GM19043 (cell line): ENCODE results near the gene NR4A1.

Experiments
- ATAC-seq: cut with Tn5 transposase; IDR thresholded peaks from one replicate; pipeline ENCODE4 v1.9.1; 2021; ENCODE audit warnings: low read depth; ENCODE audit not compliant: unreplicated experiment

Gene NR4A1

DNA sequence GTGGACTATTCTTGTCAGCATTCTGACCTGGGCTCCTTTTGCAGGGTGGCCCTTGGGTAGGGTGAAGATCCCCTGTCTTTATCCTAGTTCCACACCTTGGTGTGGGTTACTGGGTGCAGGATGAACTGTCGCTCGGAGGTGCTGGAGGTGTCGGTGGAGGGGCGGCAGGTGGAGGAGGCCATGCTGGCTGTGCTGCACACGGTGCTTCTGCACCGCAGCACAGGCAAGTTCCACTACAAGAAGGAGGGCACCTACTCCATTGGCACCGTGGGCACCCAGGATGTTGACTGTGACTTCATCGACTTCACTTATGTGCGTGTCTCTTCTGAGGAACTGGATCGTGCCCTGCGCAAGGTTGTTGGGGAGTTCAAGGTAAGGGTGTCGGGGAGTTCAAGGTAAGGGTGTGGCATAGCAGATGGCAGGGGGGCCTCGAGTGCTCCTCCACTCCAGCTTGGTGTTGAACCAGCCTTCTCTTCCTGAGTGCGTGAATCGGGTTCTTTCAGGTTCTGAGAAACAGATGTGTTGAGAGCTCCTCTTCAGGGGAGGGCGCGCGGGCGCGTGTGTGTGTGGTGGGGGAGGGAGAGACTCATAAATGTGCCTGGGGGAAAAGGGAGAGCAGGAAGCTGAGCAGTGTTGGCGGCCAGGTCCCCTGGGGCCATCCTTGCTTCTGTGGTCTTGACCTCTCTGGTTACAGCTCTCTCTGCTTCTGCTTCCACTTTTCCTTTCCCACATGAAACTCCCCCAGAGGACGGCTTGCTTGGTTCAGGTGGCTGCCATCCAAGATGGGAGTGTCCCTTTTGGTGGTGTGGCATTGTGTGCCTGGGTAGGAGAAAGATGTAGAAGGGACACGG lies 22.5 kb downstream of the NR4A1 start:
- ATAC-seq, result no peak

DNA sequence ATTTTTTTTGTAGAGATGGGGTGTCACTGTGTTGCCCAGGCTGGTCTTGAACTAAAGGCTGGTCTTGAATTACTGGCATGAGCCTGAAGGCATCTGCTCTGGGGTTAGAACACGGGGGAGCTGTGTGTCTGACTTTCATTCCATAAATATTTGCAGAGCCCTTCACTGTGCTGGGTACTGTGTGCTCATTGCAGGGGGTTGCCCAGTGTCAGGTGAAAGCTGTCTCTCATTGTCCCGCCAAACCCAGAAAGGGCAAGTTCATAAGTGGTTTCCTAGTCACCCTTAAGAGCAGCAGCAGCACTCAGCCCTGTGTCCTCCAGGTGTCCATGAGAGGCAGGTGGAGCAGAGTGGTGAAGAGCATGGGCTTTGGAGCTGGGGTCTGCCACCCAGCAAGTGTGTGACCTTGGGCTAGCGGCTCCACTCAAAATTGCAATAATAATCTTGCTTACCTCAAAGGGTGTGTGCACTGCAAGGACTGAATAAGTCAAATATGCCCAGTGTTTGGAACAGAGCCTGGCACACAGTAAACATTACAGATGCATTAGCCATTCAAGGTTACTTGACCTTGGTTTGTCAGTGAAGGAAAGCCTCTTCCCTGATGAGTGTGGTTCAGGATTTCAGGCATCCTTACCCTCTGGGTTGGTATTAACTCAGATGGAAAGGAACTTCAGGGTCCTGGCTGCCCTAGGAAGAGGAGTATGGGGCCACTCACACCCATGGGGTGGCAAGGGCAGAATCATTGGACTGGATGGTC lies 23.9 kb downstream of the NR4A1 start:
- ATAC-seq, result no peak

DNA sequence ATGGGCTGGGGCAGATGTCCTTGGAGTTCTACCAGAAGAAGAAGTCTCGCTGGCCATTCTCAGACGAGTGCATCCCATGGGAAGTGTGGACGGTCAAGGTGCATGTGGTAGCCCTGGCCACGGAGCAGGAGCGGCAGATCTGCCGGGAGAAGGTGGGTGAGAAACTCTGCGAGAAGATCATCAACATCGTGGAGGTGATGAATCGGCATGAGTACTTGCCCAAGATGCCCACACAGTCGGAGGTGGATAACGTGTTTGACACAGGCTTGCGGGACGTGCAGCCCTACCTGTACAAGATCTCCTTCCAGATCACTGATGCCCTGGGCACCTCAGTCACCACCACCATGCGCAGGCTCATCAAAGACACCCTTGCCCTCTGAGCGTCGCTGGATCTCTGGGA lies 25.6 kb downstream of the NR4A1 start:
- ATAC-seq, result no peak

DNA sequence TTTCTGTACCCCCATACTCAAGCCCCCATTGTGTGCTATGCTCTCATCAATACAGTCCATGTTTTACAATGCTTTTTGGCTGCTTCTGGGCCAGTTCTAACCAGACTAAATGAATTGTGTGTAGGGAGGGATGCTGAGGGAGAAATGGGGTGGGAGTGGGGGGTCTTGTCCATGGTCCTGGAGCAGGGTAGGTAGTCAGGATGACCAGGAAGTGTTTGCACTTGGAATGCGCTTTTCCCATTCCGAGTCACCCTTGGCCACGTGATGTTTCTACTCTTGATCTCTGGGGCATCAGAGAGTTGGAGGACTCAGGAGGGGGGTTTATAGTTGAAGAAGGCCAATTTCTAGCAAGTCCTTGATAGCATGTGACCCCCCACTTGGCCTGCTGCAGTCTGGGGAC lies 27.0 kb downstream of the NR4A1 start:
- ATAC-seq, result no peak

DNA sequence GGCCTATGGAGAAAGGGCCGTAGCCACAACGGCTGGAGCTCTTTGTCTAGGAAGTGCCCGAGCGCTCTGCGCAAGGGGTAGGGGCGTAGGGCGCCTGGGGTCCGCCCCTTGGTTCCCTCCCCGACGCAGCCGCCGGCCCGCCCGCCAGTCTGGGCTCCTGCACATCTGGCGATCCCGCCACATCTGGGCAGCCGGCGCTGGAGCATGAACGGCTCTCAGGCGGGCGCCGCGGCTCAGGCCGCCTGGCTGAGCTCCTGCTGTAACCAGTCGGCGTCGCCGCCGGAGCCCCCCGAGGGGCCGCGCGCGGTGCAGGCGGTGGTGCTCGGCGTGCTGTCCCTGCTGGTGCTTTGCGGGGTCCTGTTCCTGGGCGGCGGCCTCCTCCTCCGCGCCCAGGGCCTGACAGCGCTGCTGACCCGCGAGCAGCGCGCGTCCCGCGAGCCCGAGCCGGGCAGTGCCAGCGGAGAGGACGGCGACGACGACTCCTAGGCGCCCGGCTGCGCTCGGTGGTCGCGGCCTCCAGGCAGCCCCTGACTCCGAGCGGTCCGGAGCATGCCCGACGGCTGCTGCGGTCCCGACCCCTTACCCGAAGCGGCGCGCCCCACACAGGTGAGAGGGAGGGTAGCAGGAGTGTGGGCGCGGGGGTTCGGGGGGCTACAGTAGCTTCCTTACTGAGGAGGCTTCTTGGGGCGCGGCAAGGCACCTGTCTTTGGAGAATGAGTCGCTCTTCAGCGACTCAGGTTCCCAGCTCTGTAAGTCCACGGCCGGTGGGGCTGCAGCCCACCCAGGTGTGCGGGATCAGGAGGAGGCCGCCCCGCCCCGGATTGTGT lies 28.5 kb downstream of the NR4A1 start, which contains the start of gene SMIM41:
Gene SMIM41, plus strand, starts transcription at position 129 of the 827 bp plus-strand sequence. Its CDS starts 76 bp downstream, at position 205.
- ATAC-seq, result no peak

DNA sequence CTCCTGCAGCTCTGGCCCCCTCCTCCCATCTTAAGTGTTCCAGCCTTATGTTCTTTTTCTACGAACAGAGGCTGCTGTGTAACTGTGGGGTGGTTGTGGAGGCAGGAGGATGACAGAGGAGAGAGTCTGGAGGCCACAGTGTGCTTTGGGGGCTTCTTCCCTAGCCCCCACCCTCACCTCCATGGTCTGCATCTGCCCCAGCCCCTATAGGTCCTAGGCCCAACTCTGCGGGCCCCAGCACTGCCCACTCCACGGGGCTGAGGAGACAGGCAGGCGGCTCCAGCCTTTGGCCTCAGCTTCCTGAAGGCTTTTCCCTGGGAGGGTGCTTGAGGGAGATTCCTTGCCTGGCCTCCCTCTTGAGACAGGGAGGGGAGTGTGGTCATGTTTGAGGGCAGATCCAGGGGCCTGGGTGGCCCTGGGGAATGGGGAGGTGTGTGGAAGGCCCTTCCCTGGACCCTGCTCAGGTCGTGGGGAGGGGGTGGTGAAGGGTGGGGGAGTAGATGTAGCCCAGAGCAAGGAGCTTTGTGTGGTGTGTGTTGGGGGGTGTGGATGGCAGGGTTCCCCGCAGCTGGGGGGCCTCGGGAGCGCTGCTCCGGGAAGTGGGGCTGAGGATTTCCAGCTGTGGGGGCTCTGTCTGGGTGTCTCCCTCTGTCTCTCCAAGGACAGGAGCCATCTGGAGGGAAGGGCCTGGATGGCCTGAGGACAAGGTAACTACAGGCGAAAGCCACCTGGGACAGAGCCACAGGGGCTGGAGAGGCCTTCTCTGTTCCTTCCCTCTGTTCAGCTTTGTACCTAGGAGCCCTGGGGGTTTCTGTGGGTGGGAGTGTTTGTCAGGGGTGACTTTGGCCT lies 29.4 kb downstream of the NR4A1 start:
- no peak for ATAC-seq

DNA sequence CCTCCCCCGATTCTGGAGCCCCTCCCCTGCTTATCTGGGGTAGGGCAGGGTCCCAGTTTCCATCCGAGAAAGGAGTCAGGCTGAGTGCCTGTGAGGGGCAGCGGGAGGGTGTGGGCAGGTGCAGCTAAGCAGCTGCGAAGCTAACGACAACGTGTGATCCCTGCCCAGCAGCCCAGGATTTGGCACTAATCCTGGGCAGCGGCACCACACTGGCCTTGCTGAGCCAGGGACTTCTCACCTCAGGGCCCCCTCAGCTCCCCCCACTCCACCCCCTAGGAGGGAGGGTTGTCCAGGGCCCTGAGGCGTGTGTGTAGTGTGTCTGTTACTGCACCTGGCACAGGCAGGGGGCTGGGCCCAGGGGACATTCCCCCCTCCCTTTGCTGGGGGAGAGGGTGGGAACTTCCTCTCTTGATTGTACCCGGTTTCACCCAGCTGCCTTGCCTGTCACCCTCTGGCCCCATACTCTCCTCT lies 30.1 kb downstream of the NR4A1 start:
- peak; percentile 84 for ATAC-seq

DNA sequence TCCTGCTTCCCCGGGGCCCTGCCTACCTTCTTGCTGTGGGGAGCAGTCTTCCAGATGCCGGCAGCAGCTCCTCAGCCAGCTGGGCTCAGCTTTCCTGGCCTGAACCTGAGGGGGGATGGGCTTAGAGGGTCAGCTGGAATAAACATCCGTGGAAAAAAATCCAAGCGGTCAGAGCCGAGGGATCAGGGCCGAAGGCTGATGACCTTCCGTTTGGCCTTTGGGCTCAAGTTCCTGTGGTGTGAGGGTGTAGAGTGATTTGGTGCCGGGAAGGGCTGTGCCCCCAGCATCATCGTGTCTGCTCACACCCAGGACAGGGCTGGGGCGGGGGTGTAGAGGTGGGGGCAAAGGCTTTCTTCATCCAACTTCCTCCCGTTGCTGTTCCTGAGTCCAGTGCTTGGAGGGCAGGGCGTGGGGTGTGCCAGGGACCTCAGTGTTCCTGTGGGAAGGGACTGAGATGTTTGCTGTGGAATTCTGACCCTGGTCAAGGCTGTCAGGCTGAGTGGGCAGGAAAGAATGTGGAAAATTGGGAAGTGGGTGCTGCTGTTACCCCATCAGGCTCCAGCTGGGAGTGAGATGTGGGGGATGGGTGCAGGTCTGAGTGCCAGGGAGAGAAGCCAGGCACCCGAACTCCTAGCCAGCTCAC lies 30.9 kb downstream of the NR4A1 start:
- no peak for ATAC-seq

DNA sequence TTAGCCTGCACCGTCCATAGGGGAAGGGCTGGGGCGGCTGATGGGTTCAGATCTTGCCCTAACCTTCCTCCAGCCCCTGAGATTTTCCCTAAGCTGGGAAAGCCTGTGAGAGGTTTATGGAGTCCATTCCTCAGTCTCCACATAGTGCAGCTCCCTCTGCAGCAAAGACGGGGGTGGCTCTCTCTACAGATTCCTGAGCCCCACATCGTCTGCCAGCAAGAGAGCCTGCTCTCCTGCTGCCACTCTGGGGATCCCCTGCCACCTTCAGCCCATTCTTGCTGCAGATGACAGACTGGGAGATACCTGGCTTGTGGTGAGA lies 31.4 kb downstream of the NR4A1 start:
- no peak for ATAC-seq

DNA sequence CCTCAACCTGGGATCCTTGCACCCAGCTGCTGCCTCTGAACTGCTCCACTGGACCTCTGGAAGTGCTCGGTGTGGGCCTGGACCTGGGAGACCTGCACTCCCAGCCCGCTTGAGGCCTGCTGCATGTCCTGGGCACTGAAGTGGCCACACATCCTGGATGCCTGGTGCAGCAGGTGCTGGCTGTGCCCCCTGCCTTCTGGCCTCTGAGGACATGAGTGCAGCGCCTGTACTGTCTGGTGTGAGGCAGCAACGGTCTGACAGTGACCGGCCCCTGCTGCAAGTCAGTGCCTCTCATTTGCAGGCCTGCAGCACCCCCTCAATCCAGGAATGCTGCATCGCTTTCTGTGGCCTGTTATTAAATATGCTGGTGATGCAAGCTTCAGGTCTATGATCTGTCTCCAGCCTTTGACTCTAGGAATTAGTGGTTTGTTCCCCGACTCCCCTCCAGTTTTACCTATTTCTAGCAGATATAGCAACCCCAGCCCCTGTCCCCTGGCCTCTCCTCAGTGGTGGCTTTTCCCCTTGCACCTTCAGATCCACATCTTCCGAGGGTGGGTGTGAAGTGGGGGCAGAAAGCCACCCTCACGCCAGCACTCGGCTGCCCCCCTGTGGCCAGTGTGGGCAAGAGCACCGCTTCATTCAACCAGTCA lies 31.9 kb downstream of the NR4A1 start:
- no peak for ATAC-seq

DNA sequence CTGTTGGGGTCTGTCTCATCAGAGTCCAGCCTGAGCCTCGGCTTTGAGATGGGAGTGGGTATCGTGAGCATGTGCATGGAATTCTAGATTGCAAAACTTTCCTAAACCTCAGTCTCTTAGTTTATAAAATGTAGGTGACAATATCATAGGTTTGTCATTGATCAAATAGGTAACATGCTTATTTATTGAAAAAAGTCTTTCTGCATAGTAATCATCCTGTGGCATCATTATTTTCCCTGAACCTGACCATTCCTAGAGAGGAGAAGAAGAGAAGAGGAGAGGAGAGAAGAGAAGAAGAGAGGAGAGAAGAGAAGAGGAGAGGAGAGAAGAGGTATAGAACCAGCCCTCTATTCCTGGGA lies 32.4 kb downstream of the NR4A1 start:
- ATAC-seq, result no peak

DNA sequence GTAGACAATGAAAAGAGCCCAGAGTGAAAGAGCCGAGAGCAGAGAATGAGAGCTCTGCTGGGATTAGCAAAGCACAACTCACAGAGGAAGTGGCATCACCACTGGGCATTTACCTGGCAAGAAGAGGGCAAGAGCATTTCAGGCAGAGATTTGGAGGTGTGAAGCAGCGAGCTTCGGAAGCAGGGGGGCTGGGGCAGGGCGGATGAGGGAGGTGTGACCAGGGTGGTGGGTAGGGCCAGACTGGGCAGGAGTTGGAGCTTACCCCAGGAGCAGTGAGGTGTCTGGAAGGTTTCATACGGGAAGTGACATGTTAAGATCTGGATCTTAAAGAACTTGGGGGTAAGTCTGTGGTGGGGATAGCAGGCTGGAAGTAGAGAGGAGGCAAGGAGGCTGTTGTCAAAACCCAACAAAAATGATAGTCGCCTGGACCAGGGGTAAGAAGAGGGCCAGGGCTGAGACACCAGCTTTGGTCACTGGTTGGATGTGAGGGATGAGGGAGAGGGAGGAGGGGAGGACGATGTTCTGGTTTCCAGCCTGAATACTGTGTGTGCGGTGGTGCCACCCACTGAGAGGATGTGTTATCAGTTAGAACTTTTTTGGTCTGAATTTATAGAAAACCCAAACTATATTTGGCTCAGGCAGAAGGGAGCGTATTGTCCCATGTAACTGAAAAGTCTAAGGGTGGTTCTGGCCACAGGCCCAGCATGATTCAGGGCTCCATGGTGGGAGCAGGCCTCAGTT lies 33.4 kb downstream of the NR4A1 start:
- ATAC-seq, result no peak

DNA sequence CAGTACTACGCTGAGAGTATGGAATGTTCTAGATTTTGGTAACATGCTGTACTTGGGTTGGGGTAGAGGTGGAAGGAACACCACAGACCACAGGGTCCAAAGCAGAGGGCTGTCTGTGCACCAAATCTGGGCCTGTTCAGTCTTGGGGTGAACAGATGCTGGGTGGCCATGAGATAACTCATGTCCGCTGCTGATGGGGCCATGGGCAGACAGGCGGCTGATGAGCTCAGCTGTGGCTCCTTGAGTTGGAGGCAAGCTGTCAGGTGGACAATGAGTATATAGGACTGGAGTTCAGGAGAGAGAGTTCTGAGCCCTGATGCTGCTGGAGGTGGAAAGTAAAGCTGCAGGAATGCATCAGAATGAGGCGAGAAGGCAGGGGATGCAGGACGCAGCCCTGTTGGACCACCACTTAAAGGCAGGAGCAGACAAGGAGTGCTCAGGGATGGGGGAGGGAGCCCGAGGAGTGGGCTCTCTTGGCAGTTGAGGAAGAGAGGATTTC lies 34.5 kb downstream of the NR4A1 start:
- no peak for ATAC-seq

DNA sequence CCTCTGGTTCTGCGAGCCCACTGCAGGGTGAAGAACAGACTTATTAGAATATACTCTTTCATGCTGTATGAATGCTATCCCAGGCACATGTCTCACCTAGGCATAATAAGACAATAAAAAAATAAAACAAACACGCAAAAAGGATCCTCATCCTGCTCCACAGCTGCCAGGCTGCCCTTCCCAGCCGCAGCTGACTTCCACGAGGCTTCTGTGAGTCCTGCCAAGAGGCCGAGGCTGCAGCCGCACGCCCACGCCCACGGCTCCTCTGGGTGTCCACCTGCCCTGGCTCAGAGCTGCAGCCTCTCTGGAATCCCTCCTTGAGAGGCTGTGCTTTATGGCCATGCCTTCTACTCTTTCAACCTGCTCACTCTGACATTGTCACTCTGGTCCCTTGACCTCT lies 35.1 kb downstream of the NR4A1 start:
- ATAC-seq, result no peak

DNA sequence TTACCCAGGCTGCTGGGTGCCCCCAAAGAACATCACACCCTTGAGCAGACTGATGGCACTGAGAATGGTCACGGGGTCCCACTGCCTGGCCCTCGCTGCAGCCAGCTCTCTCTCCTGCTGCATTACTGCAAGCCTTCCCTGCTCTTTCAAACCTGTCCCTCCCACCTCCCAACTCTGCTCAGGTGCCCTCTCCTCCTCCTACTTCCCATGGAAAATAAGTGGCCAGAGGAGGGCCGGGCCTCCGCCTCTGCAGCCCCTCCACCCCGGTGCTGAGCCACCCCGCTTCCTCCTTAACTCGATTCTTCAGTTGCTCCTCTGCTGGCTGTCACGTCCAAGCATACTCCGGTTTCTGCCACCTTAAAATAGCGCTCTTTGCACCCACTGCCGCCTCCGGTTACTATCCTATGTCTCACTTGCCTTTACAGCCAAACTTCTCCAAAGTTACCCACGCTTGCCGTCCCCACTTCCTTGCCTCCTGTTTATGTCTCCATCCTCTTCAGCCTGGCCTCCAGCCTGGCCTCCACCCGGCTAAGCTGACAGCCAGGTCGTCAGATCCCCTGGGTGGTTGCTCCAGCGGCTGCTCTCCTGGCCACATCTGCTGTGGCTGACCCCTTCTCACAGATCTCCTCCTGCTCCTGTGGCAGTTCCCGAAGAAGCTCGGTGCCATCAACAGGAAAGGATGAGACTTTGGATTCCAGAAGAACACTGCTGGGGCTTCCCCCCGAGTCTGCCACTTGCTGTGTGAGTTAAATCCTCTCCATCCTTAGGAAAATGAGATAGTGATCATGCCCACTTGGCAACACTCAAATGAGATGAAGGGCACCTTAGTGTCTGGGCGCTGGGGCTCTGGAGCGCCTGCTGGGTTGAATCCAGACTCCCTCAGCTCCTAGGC lies 35.9 kb downstream of the NR4A1 start:
- no peak for ATAC-seq

DNA sequence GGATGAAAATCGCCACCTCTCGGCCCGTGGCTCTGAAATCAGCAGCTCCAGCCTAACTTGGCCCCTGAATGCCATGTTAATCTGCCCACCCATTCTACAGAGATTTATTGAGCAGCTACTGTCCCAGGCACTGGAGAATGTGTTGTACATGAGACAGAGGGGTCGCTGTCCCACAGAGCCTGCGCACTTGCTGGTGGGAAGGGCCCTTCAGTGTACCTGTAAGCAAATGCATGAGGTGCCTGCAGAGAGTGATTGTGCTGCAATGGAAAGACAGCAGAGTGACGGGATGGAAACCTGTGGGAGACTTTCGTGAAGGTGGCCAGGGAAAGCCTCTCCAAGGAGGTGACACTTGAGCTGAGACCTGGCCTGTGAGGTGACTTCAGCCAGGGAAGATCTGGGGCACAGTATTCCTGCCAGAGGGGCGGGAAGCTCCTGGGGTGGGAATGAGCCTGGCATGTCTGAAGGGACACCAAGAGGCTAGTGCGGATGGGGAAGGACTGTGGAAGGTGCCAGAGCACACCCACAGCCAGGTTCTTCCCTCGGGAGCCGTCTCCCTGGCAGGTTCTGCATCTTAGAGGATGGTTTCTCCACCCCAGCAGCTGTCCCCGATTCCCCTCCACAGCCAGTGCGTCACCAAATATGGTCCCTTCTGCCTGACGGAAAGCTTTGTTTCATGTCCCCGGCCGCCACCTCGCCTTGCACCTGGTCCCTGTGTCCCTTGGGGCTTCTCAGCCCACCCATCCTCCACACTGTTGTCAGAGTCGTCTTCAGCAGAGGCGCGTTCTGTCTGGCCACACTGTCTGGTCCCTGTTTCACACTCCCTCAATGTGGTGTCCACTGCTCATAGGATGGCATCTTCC lies 36.9 kb downstream of the NR4A1 start:
- ATAC-seq, result peak; percentile 61
